ENCODE measurements around the gene FASLG. TPM values are rescaled to one million over a fixed set of nuclear protein-coding genes. Genes with fewer than 3 reads are reported as not detected.
A peak's percentile ranks its signal among the peaks of the same experiment; 100 is the strongest.

Gene FASLG
- total and polyA plus RNA-seq, 10 of the 15 experiments (the other 5 are each of a cell fraction or from before 2014, with no cell fraction given), result 0.05 to 4.0 (median 0.09) TPM; not detected in 2

GRCh38 chr1:172609528-172609927 is 49.4 kb upstream of the FASLG start:
- FAIRE-seq (peak; percentile 35), ATAC-seq (peak; percentile 68), DNase-seq (ENCODE audit: low read depth, low spot score) (no peak)
- H3K36me3 ChIP-seq (ENCODE audit: control insufficient read depth in 2 of 2, insufficient read depth in 2 of 2, low read length in 1 of 2), result peaks cover 0 to 5% of the 10 kb centered on the region in 2 experiments; a peak in 1 of 4 replicates
- H2AFZ ChIP-seq (ENCODE audit: control insufficient read depth, low read depth, low read length), result no peak overlapping the region
- ChIA-PET SMC1A (ENCODE audit: uncharacterized antibody, unreplicated experiment) (interaction anchor here (0.9 to 2.3 kb wide), 7 partner anchors 20 to 117 kb away, joined by 3 to 16 read pairs (median 4); partner anchors contain the start of gene FASLG), RAD21 (ENCODE audit: unreplicated experiment) (interaction anchor here (1.2 to 2.0 kb wide), 2 partner anchors 110 to 593 kb away, joined by 3 to 14 read pairs; no protein-coding TSS in a partner anchor), CTCF (interaction anchor here (0.9 to 3.3 kb wide), 8 partner anchors 26 to 120 kb away, joined by 3 to 43 read pairs (median 4); no protein-coding TSS in a partner anchor), POLR2A (no interaction called here)
- no peak overlapping the region for H3K4me2 ChIP-seq (ENCODE audit: control insufficient read depth, insufficient read depth)
- no peaks in the 10 kb centered on the region for H3K4me1 ChIP-seq (ENCODE audit: control insufficient read depth, insufficient read depth, low read length)
- H3K27ac ChIP-seq (ENCODE audit: control insufficient read depth, insufficient read depth), result no peak overlapping the region
- no peaks in the 10 kb centered on the region for H3K79me2 ChIP-seq (ENCODE audit: control insufficient read depth, insufficient read depth, low read length)
- intact Hi-C loops (cut with micrococcal nuclease; ENCODE audit: unreplicated experiment) (loop anchor here (1.0 kb wide), 1 partner anchor 110 kb away; no protein-coding TSS in a partner anchor), in situ Hi-C loops (cut with MboI) (no loop called here)
- no peaks in the 10 kb centered on the region for H3K9me3 ChIP-seq (replicated peaks; ENCODE audit: control insufficient read depth, insufficient read depth, low read length)
- TF ChIP-seq SIX5 (IDR thresholded peaks at IDR 0.05; ENCODE audit: low read depth, low read length, severe bottlenecking), result no peak
- no peak for TF ChIP-seq CHD1 (IDR thresholded peaks at IDR 0.05; ENCODE audit: low read depth, low read length)
- peak; percentile 31; the same call in 1 of the 2 replicates for TF ChIP-seq SMC3 (IDR thresholded peaks at IDR 0.05; ENCODE audit: borderline replicate concordance, low read length)
- peak; percentile 43 for TF ChIP-seq RAD21 (IDR thresholded peaks at IDR 0.05; ENCODE audit: insufficient read depth, low read depth, low read length)
- TF ChIP-seq ATF3 (IDR thresholded peaks at IDR 0.05; ENCODE audit: borderline replicate concordance, extremely low read depth, low read depth, low read length), result no peak
- TF ChIP-seq CTCF (IDR thresholded peaks at IDR 0.05 in 2 of 3, conservative IDR thresholded peaks at IDR 0.05 in 1 of 3; ENCODE audit: control insufficient read depth in 2 of 3, extremely low read depth in 1 of 3, insufficient read depth in 1 of 3, low read depth in 3 of 3, low read length in 3 of 3), result peak in 2 of 3 experiments; percentile 6 to 22; a peak in 2 of 6 replicates
- H4K20me1 ChIP-seq (ENCODE audit: control insufficient read depth, insufficient read depth), result no peaks in the 10 kb centered on the region
- no peak overlapping the region for H3K4me3 ChIP-seq
- H3K9ac ChIP-seq (ENCODE audit: control insufficient read depth, insufficient read depth, low read length), result no peak overlapping the region
- 84% methylated on average over 3 of the region's 3 CpGs for WGBS (ENCODE audit: insufficient coverage, insufficient replicate concordance, low lambda C conversion rate, missing lambda C conversion rate)
- no peaks in the 10 kb centered on the region for H3K27me3 ChIP-seq (replicated peaks in 1 of 2; ENCODE audit: control insufficient read depth in 2 of 2, insufficient read depth in 2 of 2, low read length in 1 of 2)
- BruUV-seq (replicated peaks), result no TSS peak

Data from GM12878 (cell line).